Globus pallidus (tissue), 1 donor: ENCODE measurements around the gene SLC1A4.
A peak's percentile ranks its signal among the peaks of the same experiment; 100 is the strongest.

Experiments
- DNase-seq: peaks from one replicate; pipeline ENCODE4 v3.0.0-alpha.2; 2015; ENCODE audit warnings: low spot score

Gene SLC1A4

GRCh38 chr2:65054749-65055421 is 65.7 kb downstream of the SLC1A4 start:
- DNase-seq, result no peak

- no peak for DNase-seq
These were observed 66.4 kb downstream of the SLC1A4 start for GRCh38 chr2:65055422-65056214.

- peak; percentile 97 for DNase-seq
These were observed 67.2 kb downstream of the SLC1A4 start, which contains the start of gene CEP68 for GRCh38 chr2:65056215-65057053. TSS of gene CEP68 (plus strand) at chr2:65056416. CDS start at chr2:65069445, 13,029 bp downstream.

- DNase-seq, result no peak
These were observed 67.8 kb downstream of the SLC1A4 start for GRCh38 chr2:65057054-65057375.

GRCh38 chr2:65057391-65058052 is 68.3 kb downstream of the SLC1A4 start:
- DNase-seq, result no peak

GRCh38 chr2:65059071-65059470 is 69.9 kb downstream of the SLC1A4 start:
- no peak for DNase-seq

- no peak for DNase-seq
These were observed 72.1 kb downstream of the SLC1A4 start for GRCh38 chr2:65061146-65061909.

- no peak for DNase-seq
These were observed 72.7 kb downstream of the SLC1A4 start for GRCh38 chr2:65061910-65062339.

- no peak for DNase-seq
These were observed 73.9 kb downstream of the SLC1A4 start for GRCh38 chr2:65062843-65063825.

- DNase-seq, result peak; percentile 72
These were observed 75.7 kb downstream of the SLC1A4 start for GRCh38 chr2:65064728-65065552.

- DNase-seq, result no peak
These were observed 78.8 kb downstream of the SLC1A4 start for GRCh38 chr2:65067806-65068553.

GRCh38 chr2:65069439-65069824 is 80.2 kb downstream of the SLC1A4 start:
- no peak for DNase-seq

GRCh38 chr2:65070172-65070830 is 81.1 kb downstream of the SLC1A4 start:
- DNase-seq, result no peak

- no peak for DNase-seq
These were observed 81.7 kb downstream of the SLC1A4 start for GRCh38 chr2:65070856-65071255.

- DNase-seq, result no peak
These were observed 82.4 kb downstream of the SLC1A4 start for GRCh38 chr2:65071499-65072180.

- DNase-seq, result no peak
These were observed 83.2 kb downstream of the SLC1A4 start for GRCh38 chr2:65072181-65072970.
